Measurements from ENCODE around the gene KCTD17. TPM values are rescaled to one million over a fixed set of nuclear protein-coding genes. Genes with fewer than 3 reads are reported as not detected.

Gene KCTD17
- total RNA-seq, 4 donors from 2014 or later: 1.8 to 3.3 (median 2.6) TPM

DNA sequence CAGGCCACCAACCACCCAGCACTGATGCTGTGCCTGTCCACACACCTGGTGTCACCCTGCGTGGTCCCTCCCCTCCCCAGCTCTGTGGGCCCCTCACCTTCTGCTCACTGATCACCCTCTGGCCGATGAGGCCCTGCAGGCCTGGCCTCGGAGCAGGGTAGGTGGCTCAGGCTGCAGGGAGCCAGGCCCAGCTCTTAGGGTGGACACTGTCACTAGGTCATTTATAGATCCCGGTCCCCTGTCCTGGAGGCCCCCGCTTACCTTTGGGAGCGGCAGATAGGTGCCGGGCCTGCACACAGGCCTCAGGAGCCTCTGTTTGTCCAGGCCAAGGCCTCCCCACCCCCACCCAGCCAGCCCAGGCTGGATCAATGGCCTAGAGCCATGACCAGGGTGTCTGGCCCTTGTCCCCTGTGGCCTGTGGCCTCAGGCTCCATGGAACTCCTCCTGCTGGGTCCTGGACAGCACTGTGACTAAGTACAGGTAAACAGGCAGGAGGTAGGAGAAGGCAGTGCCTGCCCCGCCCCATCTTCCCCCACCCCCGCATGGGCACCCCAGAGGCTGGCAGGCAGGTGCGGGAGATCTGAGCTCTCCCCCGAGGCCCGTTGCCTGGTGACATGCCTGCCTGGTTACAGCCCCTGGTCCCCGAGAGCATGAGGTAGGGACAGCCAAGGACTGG is 57.8 kb downstream of the KCTD17 start, which contains the start of gene TMPRSS6:
TMPRSS6 (minus strand) TSS at position 472 of the 676 bp plus-strand sequence. CDS start 6,296 bp downstream, outside the sequence.
- intact Hi-C loops (cut with DNase I; ENCODE audit: low total_unique reads): no loop called here

DNA sequence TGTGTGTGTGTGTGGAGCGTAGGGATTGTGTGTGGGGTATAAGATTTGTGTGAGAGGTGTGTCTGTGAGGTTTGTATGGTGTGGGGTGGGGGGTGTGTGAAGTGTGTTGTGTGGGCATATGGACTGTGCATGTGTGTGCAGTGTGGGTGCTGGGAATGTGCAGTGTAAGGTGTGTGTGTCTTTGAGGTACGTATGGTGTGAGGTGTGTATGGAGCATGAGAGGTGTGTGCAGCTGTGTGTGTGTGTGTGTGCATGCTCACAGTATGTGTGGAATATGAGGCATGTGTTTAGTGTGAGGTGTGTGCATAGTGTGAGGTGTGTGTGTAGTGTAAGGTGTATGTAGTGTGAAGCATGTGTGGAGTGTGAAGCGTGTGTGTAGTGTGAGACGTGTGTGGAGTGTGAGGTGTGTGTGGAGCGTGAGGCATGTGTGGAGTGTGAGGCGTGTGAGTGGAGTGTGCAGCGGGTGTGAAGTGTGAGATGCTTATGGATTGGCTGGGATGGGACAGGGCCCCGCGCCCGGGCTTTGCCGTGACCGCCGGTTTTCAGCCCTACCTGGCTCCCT is 59.7 kb downstream of the KCTD17 start:
- Histone ChIP-seq H3K4me3 (no peak overlapping the region), H3K27ac (no peak overlapping the region), H3K4me1 (no peaks in the 10 kb centered on the region), H3K27me3 (peaks cover 0 to 21% (median 16%) of the 10 kb centered on the region in 3 donors), H3K9me3 (no peaks in the 10 kb centered on the region), H3K36me3 (no peaks in the 10 kb centered on the region)
- DNase-seq (no peak), ATAC-seq (no peak)
- intact Hi-C loops (cut with DNase I; ENCODE audit: low total_unique reads) (no loop called here), in situ Hi-C loops (cut with MboI; ENCODE audit: low sequenced_read_pairs in 4 of 4) (no loop called here)
- no peak for TF ChIP-seq POLR2A (IDR thresholded peaks at IDR 0.05)
- no peak for TF ChIP-seq CTCF (IDR thresholded peaks at IDR 0.05 in 4 of 5, conservative IDR thresholded peaks at IDR 0.05 in 1 of 5)

More for the DNA sequence above, 57.8 kb downstream of the KCTD17 start, which contains the start of gene TMPRSS6:
- Histone ChIP-seq H3K27ac (no peak within 1 kb of the TSS), H3K9me3 (no peaks in the 10 kb centered on the region), H3K27me3 (peaks cover 0 to 19% (median 16%) of the 10 kb centered on the region in 3 donors), H3K4me3 (no peak within 1 kb of the TSS), H3K4me1 (no peaks in the 10 kb centered on the region), H3K36me3 (no peaks in the 10 kb centered on the region)
- no peak for DNase-seq
- TF ChIP-seq CTCF (IDR thresholded peaks at IDR 0.05 in 4 of 5, conservative IDR thresholded peaks at IDR 0.05 in 1 of 5): no peak
- no peak for TF ChIP-seq POLR2A (IDR thresholded peaks at IDR 0.05)
- in situ Hi-C loops (cut with MboI; ENCODE audit: low sequenced_read_pairs in 4 of 4): no loop called here
- no peak for ATAC-seq

DNA sequence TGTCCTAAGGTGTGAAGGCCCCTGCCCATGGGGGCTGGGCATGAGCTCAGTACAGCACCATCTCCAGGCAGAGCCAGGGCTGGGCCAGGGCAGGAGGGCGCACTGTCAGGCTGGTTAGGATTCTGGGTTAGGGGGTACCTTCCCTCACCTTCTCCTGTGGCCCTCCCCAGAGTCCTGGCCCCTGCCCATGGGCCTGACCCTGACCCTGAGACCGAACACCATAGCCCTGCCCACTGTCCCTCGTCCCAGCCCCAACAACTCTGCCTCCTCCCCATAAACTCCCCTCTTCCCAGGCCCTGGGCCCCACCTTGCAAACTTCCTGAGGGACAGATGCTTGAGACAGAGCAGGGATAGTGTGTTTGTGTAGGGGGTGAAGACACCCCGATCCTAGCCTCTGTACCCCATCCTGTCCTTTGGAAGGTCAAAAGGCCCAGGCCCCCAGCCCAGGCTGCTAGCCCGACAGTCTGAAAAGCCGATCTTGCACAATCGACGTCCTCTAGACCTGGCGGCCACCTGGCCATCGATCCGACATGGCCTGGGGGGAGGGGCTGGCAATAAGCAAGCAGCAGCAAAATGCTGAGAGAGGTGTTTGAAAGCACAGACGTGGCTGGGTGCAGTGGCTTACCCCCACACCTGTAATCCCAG is 60.7 kb downstream of the KCTD17 start:
- TF ChIP-seq CTCF (IDR thresholded peaks at IDR 0.05 in 4 of 5, conservative IDR thresholded peaks at IDR 0.05 in 1 of 5) (no peak), POLR2A (IDR thresholded peaks at IDR 0.05) (no peak)
- in situ Hi-C loops (cut with MboI; ENCODE audit: low sequenced_read_pairs in 4 of 4): no loop called here
- peaks cover 0 to 21% (median 16%) of the 10 kb centered on the region in 3 donors for H3K27me3 ChIP-seq
- H3K4me1 ChIP-seq: no peaks in the 10 kb centered on the region
- no peak overlapping the region for H3K4me3 ChIP-seq
- ATAC-seq: no peak
- H3K27ac ChIP-seq: no peak overlapping the region
- H3K9me3 ChIP-seq: no peaks in the 10 kb centered on the region
- H3K36me3 ChIP-seq: no peaks in the 10 kb centered on the region
- intact Hi-C loops (cut with DNase I; ENCODE audit: low total_unique reads): no loop called here
- no peak for DNase-seq

Other genes with a start within 250 kb of the KCTD17 start
- gene PVALB, start 234.7 kb upstream of the KCTD17 start, total RNA-seq: 1 to 10 TPM in 2 of 4 donors, not detected in 2; 1.2 to 4.1 TPM
- gene NCF4, start 190.7 kb upstream of the KCTD17 start, total RNA-seq: 1 to 10 TPM; 1.8 to 5.5 (median 2.9) TPM
- 1 to 10 TPM; 1.2 to 2.0 (median 1.6) TPM for gene CSF2RB, start 138.1 kb upstream of the KCTD17 start, total RNA-seq
- 10 to 100 TPM; 42.2 to 66.5 (median 51.9) TPM for gene TST, start 32.3 kb upstream of the KCTD17 start, total RNA-seq
- gene MPST, start 32.0 kb upstream of the KCTD17 start, total RNA-seq: 100 to 1,000 TPM; 131 to 161 (median 146) TPM
- gene TMPRSS6, start 58.0 kb downstream of the KCTD17 start, total RNA-seq: under 1 TPM in 2 of 4 donors, not detected in 2; 0.10 to 0.18 TPM
- gene IL2RB, start 98.2 kb downstream of the KCTD17 start, total RNA-seq: 1 to 10 TPM in 1 of 4 donors, under 1 TPM in 3; 0.10 to 7.9 (median 0.27) TPM
- under 1 TPM; 0.46 to 1.00 (median 0.84) TPM for gene C1QTNF6, start 136.5 kb downstream of the KCTD17 start, total RNA-seq
- gene SSTR3, start 160.7 kb downstream of the KCTD17 start, total RNA-seq: not detected
- 1 to 10 TPM in 3 of 4 donors, not detected in 1; 1.9 to 3.7 (median 3.5) TPM for gene RAC2, start 192.5 kb downstream of the KCTD17 start, total RNA-seq
- 1 to 10 TPM in 3 of 4 donors, not detected in 1; 1.7 to 2.2 (median 2.0) TPM for gene CYTH4, start 230.8 kb downstream of the KCTD17 start, total RNA-seq